OCI-LY7 (cell line): ENCODE results near the gene PRKG1.

ENCODE experiments used
- EZH2phosphoT487 ChIP-seq: fragments of 200-600 bp; sonication (generic); IDR thresholded peaks from 2 replicates; pipeline ENCODE4 v1.6.1; 2018; ENCODE audit warnings: low read depth, borderline replicate concordance, mild to moderate bottlenecking, mixed run types, antibody characterized with exemption, low read length, moderate library complexity, mixed read lengths
- TF ChIP-seq, protein P1 (sequence below): fragments of 200-600 bp; sonication (generic); conservative IDR thresholded peaks from 2 replicates; pipeline ENCODE4 v1.5.1; 2014; ENCODE audit warnings: mild to moderate bottlenecking, antibody characterized with exemption, low read length, moderate library complexity, mixed read lengths

DNA sequence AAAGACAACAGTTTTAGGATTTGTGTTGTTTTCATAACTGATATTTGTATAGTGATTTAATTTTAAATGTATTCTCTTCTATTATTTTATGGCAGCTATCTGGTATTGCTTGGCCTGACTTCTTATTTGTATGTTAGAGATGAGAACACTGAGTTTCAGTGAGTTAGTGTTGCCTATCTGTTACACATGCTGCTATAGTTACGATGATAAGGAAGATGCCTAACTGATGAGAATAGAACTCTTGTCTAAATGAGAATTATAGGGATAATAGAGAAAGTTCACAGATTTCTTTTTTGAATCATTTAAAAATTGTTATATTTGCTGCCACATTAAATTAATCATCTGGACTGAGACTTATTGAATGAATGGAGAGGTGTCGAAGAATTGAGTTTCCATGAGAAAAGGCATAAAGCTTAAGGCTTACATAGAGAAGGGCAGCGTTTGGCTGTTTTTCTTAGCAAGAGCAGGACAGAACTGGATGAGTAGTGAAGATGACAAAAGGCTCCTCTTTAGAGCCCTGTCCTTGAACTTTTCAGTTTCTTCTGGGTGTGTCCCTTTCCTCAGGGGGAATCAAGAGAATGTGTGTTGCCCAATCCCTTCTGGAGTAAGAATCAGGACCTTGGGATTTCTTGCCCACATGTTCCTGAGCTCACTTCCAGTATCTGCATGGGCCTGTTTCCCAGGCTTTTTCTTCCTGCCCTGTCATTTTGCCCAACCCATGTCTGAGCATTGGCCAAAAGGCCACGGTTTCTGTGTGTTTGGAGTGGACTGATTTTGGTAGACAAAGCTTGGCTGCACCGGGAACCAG is 820.7 kb downstream of the PRKG1 start:
- TF ChIP-seq, protein P1, sequence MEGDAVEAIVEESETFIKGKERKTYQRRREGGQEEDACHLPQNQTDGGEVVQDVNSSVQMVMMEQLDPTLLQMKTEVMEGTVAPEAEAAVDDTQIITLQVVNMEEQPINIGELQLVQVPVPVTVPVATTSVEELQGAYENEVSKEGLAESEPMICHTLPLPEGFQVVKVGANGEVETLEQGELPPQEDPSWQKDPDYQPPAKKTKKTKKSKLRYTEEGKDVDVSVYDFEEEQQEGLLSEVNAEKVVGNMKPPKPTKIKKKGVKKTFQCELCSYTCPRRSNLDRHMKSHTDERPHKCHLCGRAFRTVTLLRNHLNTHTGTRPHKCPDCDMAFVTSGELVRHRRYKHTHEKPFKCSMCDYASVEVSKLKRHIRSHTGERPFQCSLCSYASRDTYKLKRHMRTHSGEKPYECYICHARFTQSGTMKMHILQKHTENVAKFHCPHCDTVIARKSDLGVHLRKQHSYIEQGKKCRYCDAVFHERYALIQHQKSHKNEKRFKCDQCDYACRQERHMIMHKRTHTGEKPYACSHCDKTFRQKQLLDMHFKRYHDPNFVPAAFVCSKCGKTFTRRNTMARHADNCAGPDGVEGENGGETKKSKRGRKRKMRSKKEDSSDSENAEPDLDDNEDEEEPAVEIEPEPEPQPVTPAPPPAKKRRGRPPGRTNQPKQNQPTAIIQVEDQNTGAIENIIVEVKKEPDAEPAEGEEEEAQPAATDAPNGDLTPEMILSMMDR: no peak
- TF ChIP-seq EZH2phosphoT487: no peak
